GM10266 (cell line): Measurements from ENCODE around the gene MEF2D.

Experiments used
- DNase-seq: peaks from one replicate; pipeline ENCODE4 v3.0.0; 2012; ENCODE audit errors: extremely low spot score
- TF ChIP-seq, protein P1 (sequence below): IDR thresholded peaks from 2 replicates; pipeline ENCODE4 v1.5.1; 2012; ENCODE audit warnings: mild to moderate bottlenecking, low read depth; ENCODE audit not compliant: control insufficient read depth, insufficient read depth; ENCODE audit errors: missing control alignments

The MEF2D gene

DNA sequence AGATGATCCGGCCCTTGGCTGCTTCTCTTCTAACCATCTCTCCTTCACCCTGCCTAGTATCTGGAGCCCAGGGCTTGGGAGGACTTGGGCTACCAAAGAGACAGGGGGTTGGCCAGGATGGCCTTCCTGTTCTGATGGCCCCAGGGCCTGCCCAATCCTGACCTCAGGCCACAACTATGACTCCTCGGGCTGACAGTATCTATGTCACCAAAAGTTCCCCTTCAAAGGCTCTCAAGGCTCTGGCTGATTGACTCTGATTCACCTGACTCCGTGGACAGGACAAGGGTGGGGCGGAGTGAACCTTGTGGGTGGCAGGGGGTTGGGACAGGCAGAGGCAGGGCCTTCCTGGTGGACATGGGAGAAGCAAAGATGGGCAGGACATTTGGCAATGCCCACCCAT is 12.7 kb downstream of the MEF2D start:
- TF ChIP-seq, protein P1, sequence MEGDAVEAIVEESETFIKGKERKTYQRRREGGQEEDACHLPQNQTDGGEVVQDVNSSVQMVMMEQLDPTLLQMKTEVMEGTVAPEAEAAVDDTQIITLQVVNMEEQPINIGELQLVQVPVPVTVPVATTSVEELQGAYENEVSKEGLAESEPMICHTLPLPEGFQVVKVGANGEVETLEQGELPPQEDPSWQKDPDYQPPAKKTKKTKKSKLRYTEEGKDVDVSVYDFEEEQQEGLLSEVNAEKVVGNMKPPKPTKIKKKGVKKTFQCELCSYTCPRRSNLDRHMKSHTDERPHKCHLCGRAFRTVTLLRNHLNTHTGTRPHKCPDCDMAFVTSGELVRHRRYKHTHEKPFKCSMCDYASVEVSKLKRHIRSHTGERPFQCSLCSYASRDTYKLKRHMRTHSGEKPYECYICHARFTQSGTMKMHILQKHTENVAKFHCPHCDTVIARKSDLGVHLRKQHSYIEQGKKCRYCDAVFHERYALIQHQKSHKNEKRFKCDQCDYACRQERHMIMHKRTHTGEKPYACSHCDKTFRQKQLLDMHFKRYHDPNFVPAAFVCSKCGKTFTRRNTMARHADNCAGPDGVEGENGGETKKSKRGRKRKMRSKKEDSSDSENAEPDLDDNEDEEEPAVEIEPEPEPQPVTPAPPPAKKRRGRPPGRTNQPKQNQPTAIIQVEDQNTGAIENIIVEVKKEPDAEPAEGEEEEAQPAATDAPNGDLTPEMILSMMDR = no peak
- DNase-seq = peak; percentile 64

DNA sequence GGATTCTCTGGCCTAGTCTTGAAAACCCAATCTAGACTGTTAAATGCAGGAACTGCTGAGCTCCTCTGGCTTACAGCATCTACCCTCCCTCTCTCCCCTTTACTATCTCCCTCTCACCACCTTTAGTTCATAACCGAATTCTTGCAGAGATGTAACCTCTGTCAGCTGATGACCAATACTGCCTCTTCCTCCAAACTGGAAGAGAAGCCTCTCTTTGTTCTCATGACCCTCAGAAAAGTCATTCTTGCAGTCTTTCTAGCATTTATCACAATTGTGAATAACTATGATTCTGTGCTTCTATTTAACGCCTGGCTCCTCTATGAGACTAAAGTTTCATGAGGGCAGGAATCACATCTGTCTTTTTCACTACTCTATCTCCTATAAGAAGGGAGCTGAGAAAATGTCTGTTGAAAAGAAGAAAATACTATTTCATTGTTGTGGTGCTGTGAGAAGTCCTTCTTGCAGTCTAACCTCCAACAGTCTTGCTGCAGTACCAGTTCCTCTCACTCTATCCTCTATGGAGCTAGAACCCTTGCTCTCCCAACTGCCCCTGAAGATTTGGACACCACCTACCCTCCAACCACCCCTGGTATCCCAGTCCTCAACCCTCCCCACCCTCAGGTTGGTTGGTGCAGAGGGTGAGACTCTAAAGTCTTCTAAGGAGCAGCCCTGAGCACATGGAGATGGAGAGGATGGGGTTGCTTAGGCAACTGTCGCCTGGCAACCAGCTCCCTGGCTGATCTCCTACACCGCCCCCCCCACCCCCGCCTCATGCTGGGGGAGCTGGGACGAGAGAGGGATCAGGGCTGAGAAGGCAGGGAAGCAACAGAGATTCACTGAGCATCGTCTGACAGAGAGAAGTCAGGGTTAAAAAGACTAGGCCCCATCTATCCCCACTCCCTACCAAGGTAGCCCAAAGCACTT is 13.9 kb downstream of the MEF2D start:
- TF ChIP-seq, protein P1 = no peak
- DNase-seq = no peak

DNA sequence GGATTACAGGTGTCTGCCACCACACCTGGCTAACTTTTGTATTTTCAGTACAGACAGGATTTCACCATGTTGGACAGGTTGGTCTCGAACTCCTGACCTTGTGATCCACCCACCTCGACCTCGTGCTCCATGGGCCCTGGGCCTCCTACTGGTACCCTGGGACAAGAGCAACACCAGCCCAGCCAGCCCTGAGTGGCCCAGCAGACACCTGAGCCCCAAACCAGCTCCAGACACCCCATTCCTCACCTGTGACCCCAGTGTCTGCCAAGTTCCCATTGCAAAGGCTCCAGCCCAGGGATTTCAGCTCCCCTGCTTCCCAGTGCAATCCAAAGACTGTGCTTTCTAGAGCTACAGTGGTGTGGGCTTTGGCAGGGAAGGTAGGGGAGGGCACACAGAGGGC is 14.6 kb downstream of the MEF2D start:
- no peak for DNase-seq
- TF ChIP-seq, protein P1 = no peak

DNA sequence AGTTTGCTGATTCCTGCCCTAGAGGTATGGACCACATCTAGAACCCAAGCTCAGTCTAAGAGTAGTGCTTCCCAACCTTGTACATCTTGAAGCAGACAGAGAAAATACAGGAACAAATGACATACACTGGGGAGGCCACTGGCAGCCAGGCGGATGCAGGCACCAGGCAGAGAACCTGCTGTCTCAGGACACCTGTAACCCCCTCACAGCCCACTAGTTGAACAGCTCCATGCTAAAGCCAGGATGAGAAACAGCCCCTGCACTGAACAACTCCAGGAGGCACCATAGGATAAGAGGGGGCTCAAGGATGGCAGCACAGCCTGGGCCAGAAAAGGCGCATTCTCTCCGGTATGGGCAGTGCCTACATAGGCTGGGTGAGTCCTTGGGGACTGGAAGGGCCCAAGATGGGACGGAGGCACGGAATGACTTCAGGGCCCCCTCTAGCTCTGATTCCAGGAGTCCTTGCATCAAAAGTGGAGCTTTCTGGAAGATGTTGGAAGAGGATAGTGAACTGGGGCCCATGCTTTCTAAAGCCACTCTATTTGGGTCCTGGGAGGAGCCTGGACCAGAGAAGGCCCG is 16.0 kb downstream of the MEF2D start:
- TF ChIP-seq, protein P1 = no peak

DNA sequence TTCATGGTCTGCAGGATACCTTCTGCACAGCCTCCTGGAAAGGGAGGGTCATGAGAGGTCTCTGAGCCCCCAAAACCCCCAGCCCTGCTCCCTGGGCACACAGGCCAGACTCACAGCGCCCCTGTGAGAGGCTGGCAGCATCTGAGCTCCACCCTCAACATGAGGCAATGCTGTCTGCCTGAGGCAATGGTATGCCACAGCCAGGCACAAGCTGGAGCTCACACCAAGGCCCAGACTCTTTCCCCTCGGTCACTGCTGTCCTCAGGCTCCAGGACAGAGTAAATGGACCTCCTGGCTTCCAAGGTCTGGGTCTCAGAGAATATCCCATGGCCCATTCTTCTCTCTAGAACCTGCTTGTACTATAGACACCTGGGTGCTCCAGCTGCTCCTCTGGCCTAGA is 17.2 kb downstream of the MEF2D start:
- no peak for DNase-seq
- TF ChIP-seq, protein P1 = no peak

More for the DNA sequence above, 16.0 kb downstream of the MEF2D start:
- no peak for DNase-seq

DNA sequence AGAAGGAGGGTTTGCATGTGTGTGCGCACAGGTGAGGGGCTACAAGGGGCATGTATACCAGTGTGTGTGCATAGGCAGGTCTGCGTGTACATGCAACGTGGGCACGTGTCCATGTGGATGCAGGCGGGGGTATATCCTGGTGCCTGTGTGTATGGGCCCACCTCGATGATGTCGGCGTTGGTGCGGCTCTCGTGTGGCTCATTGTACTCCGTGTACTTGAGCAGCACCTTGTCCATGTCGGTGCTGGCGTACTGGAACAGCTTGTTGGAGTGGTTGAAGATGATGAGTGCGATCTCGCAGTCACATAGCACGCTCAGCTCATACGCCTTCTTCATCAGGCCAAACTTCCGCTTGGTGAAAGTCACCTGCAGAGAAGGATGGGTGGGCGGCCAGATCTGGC is 18.3 kb downstream of the MEF2D start:
- TF ChIP-seq, protein P1 = no peak
- no peak for DNase-seq

DNA sequence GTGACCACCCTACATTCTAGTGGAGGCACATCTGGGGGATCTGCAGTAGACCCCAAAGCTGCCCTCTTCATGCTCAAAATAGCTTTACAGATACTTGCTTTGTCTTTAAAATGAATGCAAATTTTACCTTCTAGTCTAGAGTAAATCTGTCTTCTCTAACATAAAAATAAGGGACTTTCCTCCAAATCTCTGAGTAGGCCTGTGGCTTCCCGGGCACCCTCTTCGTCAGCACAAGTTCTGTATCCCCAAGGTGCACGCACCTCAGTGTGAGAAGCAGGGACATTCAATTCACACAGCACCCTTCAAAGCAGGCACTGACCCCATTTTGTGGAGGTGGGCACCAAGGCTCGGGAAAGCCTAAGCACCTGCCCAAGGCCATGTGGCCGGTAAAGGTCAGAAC is 19.0 kb downstream of the MEF2D start:
- DNase-seq = peak; percentile 59
- TF ChIP-seq, protein P1 = no peak
